Ovary (tissue), 9 donors: ENCODE measurements around the gene LTF. TPM values are rescaled to one million over a fixed set of nuclear protein-coding genes. Genes with fewer than 3 reads are reported as not detected.

ENCODE experiments used
- DNase-seq, 5 donors: peaks; one replicate each; pipeline ENCODE4 v3.0.0-alpha.2; 2019 to 2020
- H3K27ac ChIP-seq, 2 donors: fragments of 200-600 bp; one replicate each; pipeline versions ENCODE4 v1.5.1 to v1.8.0; 2019 to 2022
- H3K27me3 ChIP-seq: fragments of 200-600 bp; one replicate; pipeline ENCODE4 v1.8.0; 2022
- H3K36me3 ChIP-seq: fragments of 200-600 bp; sonication (generic); one replicate; pipeline ENCODE4 v1.5.1; 2019
- H3K4me1 ChIP-seq: one replicate; pipeline ENCODE4 v1.8.1; 2013; ENCODE audit warnings: mild to moderate bottlenecking, moderate library complexity; ENCODE audit not compliant: insufficient read depth
- H3K4me3 ChIP-seq: fragments of 200-600 bp; sonication (generic); one replicate; pipeline ENCODE4 v1.5.1; 2017
- H3K9me3 ChIP-seq, 2 donors: fragments of 200-600 bp in 1 of 2; sonication (generic) in 1 of 2; one replicate each; pipeline versions ENCODE4 v1.5.1 to v1.8.1; 2013 to 2019; ENCODE audit warnings: mild to moderate bottlenecking in 1 of 2, moderate library complexity in 1 of 2
- CTCF ChIP-seq, 3 donors: fragments of 450-650 bp in 2 of 3; fragments of 200-600 bp in 1 of 3; IDR thresholded peaks; one replicate each; pipeline versions ENCODE4 v1.5.1 to v1.8.0; 2016 to 2022; ENCODE audit warnings: antibody characterized with exemption in 3 of 3, mild to moderate bottlenecking in 1 of 3
- EP300 ChIP-seq: sonication (generic); formaldehyde crosslinking; IDR thresholded peaks from one replicate; pipeline ENCODE4 v1.6.1; 2017; ENCODE audit warnings: antibody characterized with exemption
- POLR2A ChIP-seq: fragments of 450-650 bp; IDR thresholded peaks from one replicate; pipeline ENCODE4 v1.6.1; 2017; ENCODE audit warnings: antibody characterized with exemption, mild to moderate bottlenecking, moderate library complexity
- WGBS, 3 donors: extraction: QIAGEN DNeasy Blood & Tissue Kit in 1 of 3; methylation state at CpG; one replicate each; pipeline versions ENCODE4 v1.1.5 to v1.1.7; 2013 to 2017; 5-methylcytosine and 5-hydroxymethylcytosine counted together
- intact Hi-C, 4 donors: fragments of 100-400 bp; cut with DNase I; formaldehyde crosslinking; loops; one replicate each; pipeline versions ENCODE4 v1.11.0 to v1.15.1; 2022 to 2023
- polyA plus RNA-seq, 2 donors: library from polyadenylated mRNA; stranded (reverse); fragments of 200-250 nt in 1 of 2; fragments of 350-450 nt in 1 of 2; fragmentation: Illumina TruSeq in 1 of 2; extraction: RNeasy Lipid Tissue Mini Kit (QIAGEN cat#74804) in 1 of 2; gene quantifications; one replicate each; pipeline ENCODE4 v1.2.3, GENCODE V29; 2013 to 2014
- total RNA-seq, 7 donors: library from RNA; depleted of rRNA in 2 of 7; stranded (reverse); fragments of >200 nt in 2 of 7; fragmentation: NEBNext Ultra II Directional in 3 of 7; extraction: Animal tissue kit (Norgen Biotek cat#: 25700) in 3 of 7; gene quantifications; one replicate each; pipeline versions ENCODE4 v1.1.0 to v1.2.4, GENCODE V29; 2016 to 2023
- donor health status: DM: no; HTN: no; CAD: no; lungs with moderate emphysema.
- donor health status: DM: no; HTN: no; CAD: no.
- donor health status: Bipolar disorder and iron deficiency.
- donor health status: DM: yes; HTN: yes; CAD: no.
- donor health status: DM: no; HTN: no; CAD: no.
- donor health status: DM: yes; HTN: yes; CAD: no.

LTF gene
- total and polyA plus RNA-seq, 9 donors, result 0.56 to 23.7 (median 1.2) TPM

DNA sequence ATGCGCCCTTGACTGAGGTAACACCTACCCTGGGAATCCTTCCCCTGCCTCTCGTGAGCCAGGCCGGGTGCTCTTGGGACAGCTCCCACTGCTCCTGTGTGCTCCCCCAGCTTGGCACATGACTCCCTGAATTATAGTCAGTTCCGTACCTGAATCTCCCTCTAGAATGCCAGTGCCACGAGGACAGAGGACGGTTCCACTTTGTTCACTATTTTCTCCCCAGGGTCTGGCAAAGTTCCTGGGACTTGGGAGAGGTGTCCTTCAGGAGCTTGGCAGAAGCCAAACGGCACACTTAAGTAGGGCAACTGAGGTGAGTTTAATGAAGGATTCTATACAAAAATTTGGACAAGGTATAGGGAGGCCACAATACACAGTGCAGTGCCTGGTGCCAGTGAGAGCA lies 67.6 kb downstream of the LTF start:
- H3K27ac ChIP-seq, result no peak overlapping the region
- no peak for DNase-seq
- no peak overlapping the region for H3K4me3 ChIP-seq
- H3K27me3 ChIP-seq, result no peaks in the 10 kb centered on the region
- no peaks in the 10 kb centered on the region for H3K36me3 ChIP-seq
- no peaks in the 10 kb centered on the region for H3K9me3 ChIP-seq
- intact Hi-C loops, result no loop called here
- 74 to 84% (median 80%) methylated on average over 7 of the region's 7 CpGs for WGBS, 3 donors
- no peaks in the 10 kb centered on the region for H3K4me1 ChIP-seq
- TF ChIP-seq CTCF (IDR thresholded peaks at IDR 0.05), result no peak
- no peak for TF ChIP-seq EP300
- TF ChIP-seq POLR2A, result no peak

- no peaks in the 10 kb centered on the region for H3K36me3 ChIP-seq
- WGBS, 3 donors, result 43 to 59% (median 54%) methylated on average over 6 of the region's 6 CpGs
- H3K27me3 ChIP-seq, result no peaks in the 10 kb centered on the region
- intact Hi-C loops, result no loop called here
- no peak overlapping the region for H3K4me3 ChIP-seq
- DNase-seq, result no peak
- no peaks in the 10 kb centered on the region for H3K9me3 ChIP-seq
- no peak for TF ChIP-seq POLR2A
- H3K4me1 ChIP-seq, result no peaks in the 10 kb centered on the region
- no peak overlapping the region for H3K27ac ChIP-seq
Measured at GRCh38 chr3:46395766-46396530, 68.8 kb downstream of the LTF start.

DNA sequence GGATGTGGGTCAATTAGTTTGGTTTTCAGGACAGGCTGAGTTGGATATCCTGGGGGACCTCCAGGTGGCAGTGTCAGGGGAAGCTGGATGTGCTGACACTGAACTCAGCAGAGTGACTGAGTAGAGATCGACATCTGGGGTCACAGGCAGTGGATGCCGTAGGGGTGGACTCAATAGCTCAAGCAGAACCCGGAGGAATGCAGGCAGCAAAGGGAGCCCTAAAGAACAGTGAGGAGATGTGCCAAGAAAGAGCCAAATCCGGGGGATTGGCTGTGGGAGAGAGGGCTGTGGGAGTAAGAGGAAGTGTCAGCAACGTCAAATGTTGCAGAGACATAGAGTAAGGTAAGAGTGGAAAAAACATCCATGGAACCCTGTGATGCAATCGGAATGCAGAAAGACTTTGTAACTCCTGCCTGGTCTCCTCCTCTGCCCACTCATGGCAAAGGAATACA lies 69.5 kb downstream of the LTF start:
- no peak overlapping the region for H3K4me3 ChIP-seq
- H3K4me1 ChIP-seq, result no peaks in the 10 kb centered on the region
- no peak for DNase-seq
- H3K36me3 ChIP-seq, result no peaks in the 10 kb centered on the region
- intact Hi-C loops, result no loop called here
- no peak overlapping the region for H3K27ac ChIP-seq
- no peaks in the 10 kb centered on the region for H3K27me3 ChIP-seq
- WGBS, 3 donors, result 31 to 39% (median 35%) methylated on average over 6 of the region's 6 CpGs
- no peak for TF ChIP-seq CTCF (IDR thresholded peaks at IDR 0.05)
- TF ChIP-seq POLR2A, result no peak
- TF ChIP-seq EP300, result no peak
- H3K9me3 ChIP-seq, result no peaks in the 10 kb centered on the region

DNA sequence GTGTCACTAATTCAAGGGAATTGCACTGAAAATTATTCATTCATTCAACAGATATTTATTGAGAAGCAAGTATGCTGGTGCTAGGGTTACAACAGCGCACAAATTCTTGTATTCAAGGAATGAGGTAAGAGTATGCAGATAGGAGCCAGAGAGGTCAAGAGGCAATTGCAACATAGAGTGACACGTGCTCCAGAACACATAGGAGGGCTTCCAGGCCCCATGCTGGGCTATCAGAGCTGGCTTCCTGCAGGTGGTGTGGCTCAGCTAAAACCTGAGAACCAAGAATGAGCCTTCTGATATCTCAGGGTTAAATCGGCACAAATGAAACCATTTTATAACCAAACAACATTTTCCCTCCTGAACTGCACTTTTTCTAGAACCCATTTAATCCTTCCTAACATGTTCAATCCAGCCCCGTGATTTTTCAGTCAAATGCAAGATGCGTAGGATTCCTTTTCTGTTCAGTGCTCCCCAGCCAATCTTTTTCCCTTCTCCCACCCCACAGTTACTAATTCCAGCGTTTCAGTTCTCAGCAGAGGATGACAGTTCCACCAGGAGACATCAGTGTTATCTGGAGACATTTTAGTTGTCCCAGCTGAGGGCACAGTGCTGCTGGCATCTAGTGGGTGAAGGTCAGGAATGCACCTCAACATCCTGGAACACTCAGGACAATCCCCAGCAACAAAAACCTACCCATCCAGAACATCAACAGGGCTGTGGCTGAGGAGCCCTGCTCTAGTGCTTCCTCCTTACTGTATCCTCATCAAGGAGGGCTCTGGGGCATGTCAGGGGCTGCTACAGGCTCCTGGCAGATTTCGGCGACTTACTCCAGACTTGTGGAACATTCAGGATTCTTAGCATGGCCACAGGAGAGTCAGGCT lies 70.9 kb downstream of the LTF start:
- no peaks in the 10 kb centered on the region for H3K9me3 ChIP-seq
- 77 to 78% (median 77%) methylated on average over 8 of the region's 8 CpGs for WGBS, 3 donors
- intact Hi-C loops, result no loop called here

More for the DNA sequence above, 70.9 kb downstream of the LTF start:
- no peak overlapping the region for H3K27ac ChIP-seq
- H3K4me3 ChIP-seq, result no peak overlapping the region
- TF ChIP-seq EP300 (no peak), CTCF (IDR thresholded peaks at IDR 0.05) (no peak), POLR2A (no peak)
- no peaks in the 10 kb centered on the region for H3K27me3 ChIP-seq
- no peaks in the 10 kb centered on the region for H3K36me3 ChIP-seq
- H3K4me1 ChIP-seq, result no peaks in the 10 kb centered on the region
- no peak for DNase-seq
